Epithelial cell of alveolus of lung (primary cell): ENCODE measurements around the gene CERCAM. TPM values are rescaled to one million over a fixed set of nuclear protein-coding genes. Genes with fewer than 3 reads are reported as not detected.

ENCODE experiments used
- total RNA-seq: library from RNA; depleted of rRNA; stranded (reverse); fragments of >200 nt; gene quantifications from 2 replicates; pipeline ENCODE4 v1.2.1, GENCODE V29; 2015

CERCAM gene
- total RNA-seq: 99.9 and 144 TPM in 2 replicates

GRCh38 chr9:128420651-128421481 is at the start of gene CERCAM:
TSS of gene CERCAM (plus strand) at chr9:128420857. CDS start at chr9:128420878, 21 bp downstream.

GRCh38 chr9:128455849-128456612 is 35.4 kb downstream of the CERCAM start, which contains the start of gene ODF2:
TSS of gene ODF2 (plus strand) at chr9:128456006. CDS start at chr9:128456092, 86 bp downstream.

Other genes with a start within 250 kb of the CERCAM start
- gene CIZ1, start 229.3 kb upstream of the CERCAM start, total RNA-seq: 37.4 and 61.9 TPM in 2 replicates
- gene DNM1, start 217.5 kb upstream of the CERCAM start, total RNA-seq: 8.7 and 23.2 TPM in 2 replicates
- gene GOLGA2, start 144.8 kb upstream of the CERCAM start, total RNA-seq: 77.1 and 120 TPM in 2 replicates
- gene SWI5, start 144.6 kb upstream of the CERCAM start, total RNA-seq: 29.1 and 45.1 TPM in 2 replicates
- 12.9 and 20.2 TPM in 2 replicates for gene TRUB2, start 98.4 kb upstream of the CERCAM start, total RNA-seq
- gene COQ4, start 98.0 kb upstream of the CERCAM start, total RNA-seq: 34.3 and 59.9 TPM in 2 replicates
- 16.4 and 26.8 TPM in 2 replicates for gene SLC27A4, start 80.3 kb upstream of the CERCAM start, total RNA-seq
- gene URM1, start 49.5 kb upstream of the CERCAM start, total RNA-seq: 37.8 and 39.4 TPM in 2 replicates
- 14.3 and 25.5 TPM in 2 replicates for gene ODF2, start 35.1 kb downstream of the CERCAM start, total RNA-seq
- gene GLE1, start 83.9 kb downstream of the CERCAM start, total RNA-seq: 27.0 and 27.8 TPM in 2 replicates
- gene SPTAN1, start 131.7 kb downstream of the CERCAM start, total RNA-seq: 178 and 200 TPM in 2 replicates
- 33.4 and 73.4 TPM in 2 replicates for gene DYNC2I2, start 236.0 kb downstream of the CERCAM start, total RNA-seq